ENCODE measurements around the gene THADA.

Gene THADA

GRCh38 chr2:43323857-43324256, 272.0 kb downstream of the THADA start:
- TF ChIP-seq CTCF (IDR thresholded peaks at IDR 0.05; ENCODE audit: extremely low read depth, missing control alignments) = no peak
- DNase-seq (ENCODE audit: low spot score) = no peak

GRCh38 chr2:43321446-43321845, 274.4 kb downstream of the THADA start:
- DNase-seq (ENCODE audit: low spot score) = no peak
- TF ChIP-seq CTCF (IDR thresholded peaks at IDR 0.05; ENCODE audit: extremely low read depth, missing control alignments) = no peak

GRCh38 chr2:43319541-43319940, 276.3 kb downstream of the THADA start:
- TF ChIP-seq CTCF (IDR thresholded peaks at IDR 0.05; ENCODE audit: extremely low read depth, missing control alignments) = no peak
- DNase-seq (ENCODE audit: low spot score) = no peak

- DNase-seq (ENCODE audit: low spot score) = no peak
- no peak for TF ChIP-seq CTCF (IDR thresholded peaks at IDR 0.05; ENCODE audit: extremely low read depth, missing control alignments)
These were observed 277.0 kb downstream of the THADA start for GRCh38 chr2:43318791-43319190.

- TF ChIP-seq CTCF (IDR thresholded peaks at IDR 0.05; ENCODE audit: extremely low read depth, missing control alignments) = no peak
- DNase-seq (ENCODE audit: low spot score) = no peak
These were observed 278.2 kb downstream of the THADA start for GRCh38 chr2:43317680-43318079.

- no peak for DNase-seq (ENCODE audit: low spot score)
- TF ChIP-seq CTCF (IDR thresholded peaks at IDR 0.05; ENCODE audit: extremely low read depth, missing control alignments) = no peak
These were observed 278.6 kb downstream of the THADA start for GRCh38 chr2:43317194-43317593.

GRCh38 chr2:43315482-43315881, 280.4 kb downstream of the THADA start:
- TF ChIP-seq CTCF (IDR thresholded peaks at IDR 0.05; ENCODE audit: extremely low read depth, missing control alignments) = no peak
- DNase-seq (ENCODE audit: low spot score) = no peak
